Lower leg skin (tissue), 4 donors: ENCODE data around the gene SLC25A17. TPM values are rescaled to one million over a fixed set of nuclear protein-coding genes. Genes with fewer than 3 reads are reported as not detected.
"Not testable (repeated sequence)": the region's sequence is repeated elsewhere in the genome, so short reads cannot be mapped to it uniquely, and the experiment has no call there.

ENCODE experiments used
- DNase-seq, 2 donors: peaks; one replicate each; pipeline ENCODE4 v3.0.0-alpha.2; 2019; ENCODE audit warnings: low spot score in 2 of 2
- H3K4me3 ChIP-seq: fragments of 200-600 bp; sonication (generic); 2 replicates; pipeline ENCODE4 v1.5.1; 2017; ENCODE audit warnings: mild to moderate bottlenecking, low read depth; ENCODE audit not compliant: poor library complexity, severe bottlenecking
- POLR2A ChIP-seq, 2 donors: fragments of 450-650 bp; IDR thresholded peaks; one replicate each; pipeline ENCODE4 v1.6.1; 2016 to 2017; ENCODE audit warnings: antibody characterized with exemption in 2 of 2, mild to moderate bottlenecking in 1 of 2, moderate library complexity in 1 of 2
- WGBS, 2 donors: methylation state at CpG; one replicate each; pipeline ENCODE4 v1.1.5; 2018; 5-methylcytosine and 5-hydroxymethylcytosine counted together
- intact Hi-C: fragments of 100-400 bp; cut with DNase I; formaldehyde crosslinking; loops from one replicate; pipeline ENCODE4 v1.15.0; 2023; ENCODE audit warnings: low total_unique reads
- total RNA-seq, 4 donors: library from RNA; depleted of rRNA; stranded (reverse); fragments of >200 nt; gene quantifications; one replicate each; pipeline ENCODE4 v1.1.0, GENCODE V29; 2016
- TF ChIP-seq, protein P1 (sequence below), 3 donors: fragments of 450-650 bp; IDR thresholded peaks; one replicate each; pipeline ENCODE4 v1.5.1; 2016; ENCODE audit warnings: antibody characterized with exemption in 3 of 3, mild to moderate bottlenecking in 3 of 3, moderate library complexity in 2 of 3

The SLC25A17 gene
- total RNA-seq, 4 donors from 2014 or later = 15.4 to 23.0 (median 19.5) TPM

DNA sequence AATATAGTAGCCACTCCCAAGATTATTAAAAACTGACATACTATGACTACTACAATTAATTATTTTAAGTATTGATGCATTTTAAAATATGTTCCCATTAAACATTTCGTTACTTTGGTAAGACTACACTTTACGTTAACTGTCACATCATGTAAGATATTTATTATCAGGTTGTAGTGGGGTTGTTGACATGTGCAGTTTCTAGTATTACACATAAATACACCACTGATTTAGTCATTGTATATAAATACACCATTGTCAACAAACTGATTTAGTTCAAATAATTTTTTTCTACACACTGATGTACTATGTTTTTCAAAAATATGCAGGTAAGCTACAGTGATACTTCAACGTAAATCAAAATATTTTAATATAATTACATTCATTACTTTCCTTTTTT is 25.8 kb upstream of the SLC25A17 start:
- DNase-seq = no peak
- TF ChIP-seq, protein P1, sequence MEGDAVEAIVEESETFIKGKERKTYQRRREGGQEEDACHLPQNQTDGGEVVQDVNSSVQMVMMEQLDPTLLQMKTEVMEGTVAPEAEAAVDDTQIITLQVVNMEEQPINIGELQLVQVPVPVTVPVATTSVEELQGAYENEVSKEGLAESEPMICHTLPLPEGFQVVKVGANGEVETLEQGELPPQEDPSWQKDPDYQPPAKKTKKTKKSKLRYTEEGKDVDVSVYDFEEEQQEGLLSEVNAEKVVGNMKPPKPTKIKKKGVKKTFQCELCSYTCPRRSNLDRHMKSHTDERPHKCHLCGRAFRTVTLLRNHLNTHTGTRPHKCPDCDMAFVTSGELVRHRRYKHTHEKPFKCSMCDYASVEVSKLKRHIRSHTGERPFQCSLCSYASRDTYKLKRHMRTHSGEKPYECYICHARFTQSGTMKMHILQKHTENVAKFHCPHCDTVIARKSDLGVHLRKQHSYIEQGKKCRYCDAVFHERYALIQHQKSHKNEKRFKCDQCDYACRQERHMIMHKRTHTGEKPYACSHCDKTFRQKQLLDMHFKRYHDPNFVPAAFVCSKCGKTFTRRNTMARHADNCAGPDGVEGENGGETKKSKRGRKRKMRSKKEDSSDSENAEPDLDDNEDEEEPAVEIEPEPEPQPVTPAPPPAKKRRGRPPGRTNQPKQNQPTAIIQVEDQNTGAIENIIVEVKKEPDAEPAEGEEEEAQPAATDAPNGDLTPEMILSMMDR (IDR thresholded peaks at IDR 0.05) = no peak
- no peak for TF ChIP-seq POLR2A (IDR thresholded peaks at IDR 0.05)
- intact Hi-C loops = no loop called here
- no peak overlapping the region for H3K4me3 ChIP-seq
- 96 to 97% methylated on average over 3 of the region's 3 CpGs for WGBS, 2 donors

DNA sequence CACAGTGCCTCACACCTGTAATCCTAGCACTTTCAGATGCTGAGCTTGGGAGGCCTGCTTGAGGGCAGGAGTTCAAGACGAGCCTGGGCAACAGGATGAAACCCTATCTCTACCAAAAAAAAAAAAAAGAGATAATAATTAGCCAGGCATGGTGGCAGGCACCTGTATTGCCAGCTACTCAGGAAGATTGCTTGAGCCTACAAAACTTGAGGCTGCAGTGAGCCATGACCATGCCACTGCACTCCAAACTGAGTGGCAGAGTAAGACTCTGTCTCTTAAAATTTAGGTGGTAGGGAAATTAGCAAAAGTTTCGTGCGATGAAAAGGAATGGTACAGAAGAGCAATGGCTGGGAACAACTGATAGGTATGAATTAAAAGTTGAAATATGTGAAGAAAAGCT is 19.3 kb upstream of the SLC25A17 start:
- WGBS, 2 donors = 82 to 94% methylated on average over 3 of the region's 3 CpGs

DNA sequence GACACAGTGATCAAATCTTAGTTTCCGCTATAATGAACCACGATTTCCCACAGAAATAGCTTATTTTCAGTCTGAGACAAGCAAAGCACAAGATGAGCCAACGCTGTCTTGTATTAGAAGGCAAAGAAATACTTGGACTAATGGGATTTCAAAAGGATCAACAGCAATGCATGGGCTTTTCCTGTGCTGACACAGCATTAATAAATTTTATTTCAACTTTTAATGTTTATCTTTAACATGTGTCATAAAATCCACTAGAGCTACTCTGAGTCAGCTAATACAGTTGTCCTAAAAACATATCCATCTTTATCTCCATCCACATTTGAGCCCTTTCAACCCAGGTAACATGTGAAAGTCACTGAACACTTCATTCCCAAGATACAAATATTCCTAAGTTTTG is 15.5 kb upstream of the SLC25A17 start:
- no peak for TF ChIP-seq POLR2A (IDR thresholded peaks at IDR 0.05)
- TF ChIP-seq, protein P1 (IDR thresholded peaks at IDR 0.05) = no peak
- 97% methylated on average over 3 of the region's 3 CpGs for WGBS, 2 donors
- intact Hi-C loops = no loop called here

More for the DNA sequence above, 19.3 kb upstream of the SLC25A17 start:
- intact Hi-C loops = no loop called here
- TF ChIP-seq, protein P1 (IDR thresholded peaks at IDR 0.05) = no peak
- no peak for TF ChIP-seq POLR2A (IDR thresholded peaks at IDR 0.05)
- no peak for DNase-seq
- no peak overlapping the region for H3K4me3 ChIP-seq

DNA sequence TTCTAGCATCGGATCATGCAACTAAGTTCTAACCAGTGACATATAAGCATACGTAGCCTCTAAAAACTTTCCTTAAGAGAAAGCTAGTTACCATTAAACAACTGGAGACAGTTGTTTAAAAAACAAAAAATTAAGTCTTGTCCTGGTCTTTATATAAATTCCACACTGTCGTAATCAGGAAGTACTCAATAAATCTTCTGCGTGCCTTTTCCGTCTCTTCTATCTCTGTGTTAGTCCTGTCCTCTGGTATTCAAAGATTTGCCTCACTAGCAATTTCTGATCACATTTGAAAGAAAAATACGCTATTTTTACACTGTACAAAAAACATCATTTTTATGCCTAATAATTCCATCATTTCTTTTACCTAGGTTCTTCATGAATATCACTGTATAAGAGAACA is 10.0 kb upstream of the SLC25A17 start:
- TF ChIP-seq, protein P1 (IDR thresholded peaks at IDR 0.05) = no peak
- TF ChIP-seq POLR2A (IDR thresholded peaks at IDR 0.05) = no peak
- no peak overlapping the region for H3K4me3 ChIP-seq
- 90 to 93% methylated on average over 6 of the region's 6 CpGs for WGBS, 2 donors
- no peak for DNase-seq
- intact Hi-C loops = no loop called here

More for the DNA sequence above, 15.5 kb upstream of the SLC25A17 start:
- no peak for DNase-seq
- no peak overlapping the region for H3K4me3 ChIP-seq

DNA sequence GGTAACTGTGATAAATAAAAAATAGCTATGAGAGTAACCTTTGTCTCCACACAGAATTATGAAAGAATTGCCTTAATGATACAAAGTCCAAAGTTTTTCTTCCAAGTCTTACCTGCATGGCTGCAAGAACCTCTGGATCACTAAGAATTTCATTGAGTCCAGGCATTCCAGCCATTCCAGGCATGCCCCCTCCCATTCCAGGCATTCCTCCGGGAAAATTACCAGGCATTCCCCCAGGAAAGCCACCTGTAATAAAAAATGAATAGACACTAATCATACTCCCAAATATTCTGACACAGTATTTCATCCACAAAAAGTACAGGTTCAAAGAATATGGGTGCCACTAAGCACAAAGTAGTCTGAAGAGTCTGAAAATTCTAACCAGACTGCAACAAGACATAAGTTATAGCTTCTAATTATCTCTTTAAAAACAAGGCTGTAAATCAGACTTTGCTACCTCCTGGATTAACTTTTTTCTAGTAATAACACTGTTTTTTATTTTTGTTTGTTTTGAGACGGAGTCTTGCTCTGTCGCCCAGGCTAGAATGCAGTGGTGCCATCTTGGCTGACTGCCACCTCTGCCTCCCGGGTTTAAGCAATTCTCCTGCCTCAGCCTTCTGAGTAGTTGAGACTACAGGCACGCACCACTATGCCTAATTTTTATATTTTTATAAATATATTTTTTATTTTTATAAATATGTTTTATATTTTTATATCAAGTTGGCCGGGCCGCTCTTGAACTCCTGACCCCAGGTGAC is 8.0 kb upstream of the SLC25A17 start:
- no peak for TF ChIP-seq POLR2A (IDR thresholded peaks at IDR 0.05)
- intact Hi-C loops = no loop called here
- no peak for DNase-seq
- no peak overlapping the region for H3K4me3 ChIP-seq
- 82 to 83% methylated on average over 7 of the region's 7 CpGs for WGBS, 2 donors

DNA sequence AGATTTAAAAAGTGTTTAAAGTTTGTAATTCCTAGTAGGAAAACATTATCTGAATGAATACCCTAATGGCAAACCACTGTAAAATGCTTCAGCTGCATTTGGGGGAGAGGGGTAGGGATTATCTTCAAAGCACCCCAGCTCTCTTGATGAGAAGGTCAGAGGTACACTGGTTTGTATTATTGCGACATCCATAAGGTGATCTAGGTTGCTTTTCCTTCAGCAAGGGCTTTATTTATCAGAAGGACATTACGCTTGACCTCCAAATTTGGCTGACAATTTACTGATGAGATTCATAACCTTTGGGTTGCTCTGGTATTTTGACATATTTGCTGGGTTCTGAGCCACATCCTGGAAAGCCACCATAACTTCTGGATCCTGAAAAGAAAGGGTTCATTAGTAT is 7.1 kb upstream of the SLC25A17 start:
- intact Hi-C loops, DNase-seq, H3K4me3 ChIP-seq: not testable (repeated sequence)
- WGBS, 2 donors = 98 to 100% methylated on average over 2 of the region's 2 CpGs

DNA sequence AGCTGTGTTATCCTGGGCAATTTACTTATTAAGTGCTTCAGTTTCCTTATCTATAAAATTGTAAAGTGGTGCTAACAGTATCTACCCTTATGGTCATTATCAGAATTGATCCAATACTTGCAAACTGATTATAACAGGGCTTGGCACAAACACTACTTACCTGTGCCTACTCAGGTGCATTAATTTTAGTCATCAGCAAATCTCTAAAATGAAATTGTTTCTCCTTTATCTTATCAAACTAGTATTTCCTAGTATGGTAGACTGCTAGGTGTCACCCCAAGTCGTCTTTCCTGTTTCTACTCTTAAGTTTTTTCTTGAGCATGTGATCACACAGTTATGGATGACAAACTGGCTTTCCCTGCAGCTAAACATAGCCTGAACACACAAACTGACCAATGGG is 4.3 kb upstream of the SLC25A17 start:
- TF ChIP-seq, protein P1 (IDR thresholded peaks at IDR 0.05) = no peak
- TF ChIP-seq POLR2A (IDR thresholded peaks at IDR 0.05) = no peak
- intact Hi-C loops = no loop called here
- no peak overlapping the region for H3K4me3 ChIP-seq
- no peak for DNase-seq
- 50 to 58% methylated on average over 1 of the region's 1 CpG for WGBS, 2 donors
